ENCODE measurements around the gene IL10.

The IL10 gene

GRCh38 chr1:206772243-206772937, at the start of gene IL10:
TSS of gene IL10 (minus strand) at chr1:206772494. CDS start at chr1:206772435, 59 bp downstream.
- no peak within 1 kb of the TSS for H3K4me3 Mint-ChIP-seq
- no peak for TF ChIP-seq CTCF (IDR thresholded peaks at IDR 0.05; ENCODE audit: unreplicated experiment in 3 of 3)

GRCh38 chr1:206821493-206821892, 49.2 kb upstream of the IL10 start:
- H3K9me3 Mint-ChIP-seq = no peaks in the 10 kb centered on the region
- H3K36me3 Mint-ChIP-seq (ENCODE audit: low read depth) = no peaks in the 10 kb centered on the region
- TF ChIP-seq CTCF (IDR thresholded peaks at IDR 0.05; ENCODE audit: unreplicated experiment in 3 of 3) = no peak
- peaks cover 32% of the 10 kb centered on the region for H3K4me1 Mint-ChIP-seq
- H3K27ac Mint-ChIP-seq = no peak overlapping the region
- peaks cover 12% of the 10 kb centered on the region for H3K27me3 Mint-ChIP-seq (ENCODE audit: low read depth)
- H3K4me3 Mint-ChIP-seq = no peak overlapping the region

More at GRCh38 chr1:206772243-206772937, at the start of gene IL10:
- peaks cover 33% of the 10 kb centered on the region for H3K4me1 Mint-ChIP-seq
- H3K9me3 Mint-ChIP-seq = no peaks in the 10 kb centered on the region
- no peaks in the 10 kb centered on the region for H3K36me3 Mint-ChIP-seq (ENCODE audit: low read depth)
- H3K27ac Mint-ChIP-seq = peak within 1 kb of the TSS in 1 of 3 experiments; percentile 73
- peaks cover 19% of the 10 kb centered on the region for H3K27me3 Mint-ChIP-seq (ENCODE audit: low read depth)

- Mint-ChIP-seq H3K4me3 (peak overlapping the region in 1 of 3 experiments; percentile 8), H3K27me3 (ENCODE audit: low read depth) (peaks cover 6% of the 10 kb centered on the region), H3K4me1 (peaks cover 26% of the 10 kb centered on the region), H3K9me3 (peaks cover 12% of the 10 kb centered on the region), H3K36me3 (ENCODE audit: low read depth) (no peaks in the 10 kb centered on the region), H3K27ac (peak overlapping the region; percentile 17 to 76 (median 71))
- TF ChIP-seq CTCF (IDR thresholded peaks at IDR 0.05; ENCODE audit: unreplicated experiment in 3 of 3) = no peak
Observed at GRCh38 chr1:206816390-206817287, 44.3 kb upstream of the IL10 start.

- Mint-ChIP-seq H3K36me3 (ENCODE audit: low read depth) (no peaks in the 10 kb centered on the region), H3K27me3 (ENCODE audit: low read depth) (peaks cover 5% of the 10 kb centered on the region), H3K4me1 (peaks cover 26% of the 10 kb centered on the region), H3K4me3 (no peak overlapping the region), H3K27ac (peak overlapping the region; percentile 61 to 67 (median 61)), H3K9me3 (peaks cover 14% of the 10 kb centered on the region)
- no peak for TF ChIP-seq CTCF (IDR thresholded peaks at IDR 0.05; ENCODE audit: unreplicated experiment in 3 of 3)
Observed at GRCh38 chr1:206814716-206815341, 42.5 kb upstream of the IL10 start.

- Mint-ChIP-seq H3K4me3 (no peak overlapping the region), H3K4me1 (peaks cover 26% of the 10 kb centered on the region), H3K9me3 (peaks cover 16% of the 10 kb centered on the region), H3K27me3 (ENCODE audit: low read depth) (peaks cover 5% of the 10 kb centered on the region), H3K27ac (no peak overlapping the region), H3K36me3 (ENCODE audit: low read depth) (no peaks in the 10 kb centered on the region)
- no peak for TF ChIP-seq CTCF (IDR thresholded peaks at IDR 0.05; ENCODE audit: unreplicated experiment in 3 of 3)
Observed at GRCh38 chr1:206812471-206812870, 40.2 kb upstream of the IL10 start.

Measured in nephron (organoid).